Mesodermal cell (in vitro differentiated cells): ENCODE measurements around the gene RPTOR. TPM values are rescaled to one million over a fixed set of nuclear protein-coding genes. Genes with fewer than 3 reads are reported as not detected.

ENCODE experiments used
- H3K27ac ChIP-seq: 2 replicates; pipeline ENCODE4 v1.7.0; 2013; ENCODE audit warnings: mild to moderate bottlenecking, low read depth, low read length, moderate library complexity; ENCODE audit not compliant: severe bottlenecking
- H3K36me3 ChIP-seq: 2 replicates; pipeline ENCODE4 v1.7.1; 2013; ENCODE audit warnings: mild to moderate bottlenecking, low read length, moderate library complexity; ENCODE audit not compliant: control insufficient read depth, insufficient read depth
- H3K4me1 ChIP-seq: one replicate; pipeline ENCODE4 v1.7.1; 2013; ENCODE audit warnings: mild to moderate bottlenecking, low read length; ENCODE audit not compliant: insufficient read depth, control insufficient read depth, poor library complexity, severe bottlenecking
- H3K4me3 ChIP-seq: 2 replicates; pipeline ENCODE4 v1.7.0; 2013; ENCODE audit warnings: low read length, control low read depth, mild to moderate bottlenecking; ENCODE audit not compliant: insufficient read depth, poor library complexity, severe bottlenecking; ENCODE audit errors: extremely low read depth
- H3K9me3 ChIP-seq: 2 replicates; pipeline ENCODE4 v1.7.1; 2013; ENCODE audit warnings: mild to moderate bottlenecking, low read length, moderate library complexity; ENCODE audit not compliant: control insufficient read depth
- WGBS, 2 experiments: methylation state at CpG; one replicate each; pipeline ENCODE4 v1.1.5; 2013; ENCODE audit warnings: missing lambda C conversion rate in 2 of 2; ENCODE audit not compliant: insufficient coverage in 2 of 2; 5-methylcytosine and 5-hydroxymethylcytosine counted together
- polyA plus RNA-seq, 2 experiments: library from polyadenylated mRNA; stranded (reverse); fragments of 50-300 nt; gene quantifications; one replicate each; pipeline ENCODE4 v1.2.3, GENCODE V29; 2013

The RPTOR gene
- polyA plus RNA-seq (2013, experiment 1 of 2): 18.1 TPM
- polyA plus RNA-seq (2013, experiment 2 of 2): 15.1 TPM

DNA sequence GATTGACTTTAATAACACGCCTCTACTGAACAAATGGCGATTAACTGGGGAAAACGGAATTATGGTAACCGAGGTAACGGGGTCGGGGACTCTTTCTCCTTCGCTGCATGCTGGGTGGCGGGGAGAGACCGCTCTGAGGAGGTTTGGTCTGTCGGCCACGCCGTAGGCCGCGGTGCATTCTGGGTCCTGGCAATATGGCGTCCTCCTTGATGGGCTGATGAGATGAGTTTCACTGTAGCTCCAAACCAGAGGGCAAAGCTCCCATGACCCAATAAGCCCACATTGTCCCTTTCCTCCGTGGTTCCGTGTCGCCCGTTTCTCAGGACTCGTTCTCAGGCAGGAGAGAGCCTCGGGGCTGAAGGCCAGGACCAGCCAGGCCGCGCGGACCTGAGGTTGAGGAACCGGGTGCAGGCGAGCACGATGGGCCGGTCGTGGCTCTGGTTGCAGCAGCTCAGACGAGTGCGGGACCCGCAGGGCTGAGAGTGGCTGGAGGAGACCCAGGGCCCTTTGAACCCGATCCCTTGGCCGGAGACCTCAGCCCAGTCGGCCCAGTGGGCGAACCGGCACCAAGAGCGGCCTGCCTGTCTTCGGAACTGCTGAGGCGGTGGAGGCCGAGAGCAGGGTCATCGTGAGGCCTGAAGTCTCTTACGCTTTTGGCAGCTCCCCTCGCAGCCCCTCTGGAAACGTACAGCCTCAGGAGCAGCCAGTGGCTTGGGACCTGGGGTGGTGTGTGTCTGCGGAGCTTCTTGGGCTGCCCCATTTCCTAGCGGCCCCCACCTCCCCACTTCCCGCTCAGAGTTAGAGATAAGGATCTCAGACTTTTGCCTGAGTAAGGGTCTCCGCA, at the start of gene RPTOR:
RPTOR (plus strand) TSS at position 184 of the 844 bp plus-strand sequence. CDS start 792 bp downstream, outside the sequence.
- 0 to 1% methylated on average over 34 to 41 of the region's 49 CpGs for WGBS, 2 experiments
- no peaks in the 10 kb centered on the region for H3K9me3 ChIP-seq
- peak within 1 kb of the TSS; percentile 79 for H3K27ac ChIP-seq

GRCh38 chr17:80497726-80498241, 46.9 kb upstream of the RPTOR start:
- 88 to 97% methylated on average over 10 of the region's 10 CpGs for WGBS, 2 experiments
- H3K4me1 ChIP-seq: peaks cover 3% of the 10 kb centered on the region
- no peaks in the 10 kb centered on the region for H3K9me3 ChIP-seq
- H3K4me3 ChIP-seq: no peak overlapping the region
- no peak overlapping the region for H3K27ac ChIP-seq
- H3K36me3 ChIP-seq: no peaks in the 10 kb centered on the region

More for the DNA sequence above, at the start of gene RPTOR:
- Histone ChIP-seq H3K36me3 (peaks cover 8% of the 10 kb centered on the region), H3K4me1 (peaks cover 11% of the 10 kb centered on the region), H3K4me3 (peak within 1 kb of the TSS; percentile 97)

GRCh38 chr17:80498242-80498919, 46.3 kb upstream of the RPTOR start:
- no peak overlapping the region for H3K4me3 ChIP-seq
- no peaks in the 10 kb centered on the region for H3K9me3 ChIP-seq
- no peaks in the 10 kb centered on the region for H3K4me1 ChIP-seq
- WGBS, 2 experiments: 82 to 84% methylated on average over 20 to 29 of the region's 30 CpGs
- no peak overlapping the region for H3K27ac ChIP-seq
- no peaks in the 10 kb centered on the region for H3K36me3 ChIP-seq

- Histone ChIP-seq H3K36me3 (no peaks in the 10 kb centered on the region), H3K27ac (no peak overlapping the region), H3K4me3 (no peak overlapping the region), H3K9me3 (no peaks in the 10 kb centered on the region), H3K4me1 (no peaks in the 10 kb centered on the region)
- WGBS, 2 experiments: 81 to 89% methylated on average over 5 to 6 of the region's 11 CpGs
Observed at GRCh38 chr17:80498920-80499410, 45.7 kb upstream of the RPTOR start.

DNA sequence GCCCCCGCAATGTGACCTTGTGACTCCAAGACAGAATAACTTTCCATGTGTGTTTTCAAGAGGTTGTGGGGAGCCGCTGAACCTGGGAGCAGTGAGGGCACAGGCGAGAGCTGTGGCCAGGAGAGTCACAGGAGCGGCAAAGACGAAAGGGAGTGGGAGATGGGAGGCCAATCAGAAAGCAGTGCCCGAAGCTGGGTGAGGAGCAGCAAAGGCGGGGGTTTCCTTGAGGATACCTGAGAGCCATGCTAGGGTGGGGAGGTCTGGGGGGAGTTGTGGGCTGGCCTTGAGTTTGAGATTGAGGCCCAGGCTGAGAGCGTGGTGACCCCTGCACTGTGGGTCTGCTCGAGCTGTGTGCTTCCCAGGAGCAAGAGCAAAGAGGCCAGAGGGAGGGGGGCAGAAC, 45.1 kb upstream of the RPTOR start:
- Histone ChIP-seq H3K36me3 (no peaks in the 10 kb centered on the region), H3K9me3 (no peaks in the 10 kb centered on the region), H3K4me3 (no peak overlapping the region), H3K27ac (no peak overlapping the region), H3K4me1 (peaks cover under 1% of the 10 kb centered on the region)
- WGBS, 2 experiments: 83 to 93% methylated on average over 3 to 9 of the region's 9 CpGs

DNA sequence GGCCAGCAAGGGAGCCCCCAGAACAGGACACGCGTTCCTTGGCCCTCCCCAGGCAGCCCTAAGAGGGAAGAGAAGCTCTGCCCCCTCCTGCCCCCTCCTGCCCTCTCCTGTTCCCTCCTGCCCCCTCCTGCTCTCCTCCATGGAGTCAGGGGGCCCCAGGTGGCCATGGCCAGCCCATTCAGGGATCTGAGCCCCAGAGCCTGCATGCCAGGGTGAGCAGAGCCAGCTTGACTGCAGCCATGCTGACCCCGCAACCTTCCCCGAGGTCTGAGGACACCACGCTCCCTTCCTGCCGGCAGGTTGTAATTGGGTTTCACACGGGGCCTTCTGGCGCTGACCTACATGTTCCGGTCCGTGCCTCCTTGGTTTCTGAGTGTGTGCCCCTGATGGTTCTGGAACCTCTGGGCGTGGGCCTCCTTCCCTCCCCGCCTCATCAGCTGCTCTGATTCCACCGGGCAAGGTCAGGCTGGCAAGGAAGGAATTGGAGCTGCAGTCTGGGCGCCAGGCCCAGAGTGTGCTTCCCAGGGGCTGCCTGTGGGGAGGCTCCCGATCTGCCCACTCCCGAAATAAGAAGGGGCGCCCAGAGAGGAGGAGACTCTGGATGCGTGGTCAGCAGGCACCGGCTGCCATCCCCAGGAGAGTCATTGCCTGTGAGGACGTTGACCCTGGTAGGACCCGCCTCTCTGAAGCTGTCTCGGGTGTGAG, 44.5 kb upstream of the RPTOR start:
- H3K9me3 ChIP-seq: no peaks in the 10 kb centered on the region
- no peak overlapping the region for H3K4me3 ChIP-seq
- peaks cover 5% of the 10 kb centered on the region for H3K4me1 ChIP-seq
- no peaks in the 10 kb centered on the region for H3K36me3 ChIP-seq
- WGBS, 2 experiments: 86 to 91% methylated on average over 15 to 21 of the region's 22 CpGs
- no peak overlapping the region for H3K27ac ChIP-seq

DNA sequence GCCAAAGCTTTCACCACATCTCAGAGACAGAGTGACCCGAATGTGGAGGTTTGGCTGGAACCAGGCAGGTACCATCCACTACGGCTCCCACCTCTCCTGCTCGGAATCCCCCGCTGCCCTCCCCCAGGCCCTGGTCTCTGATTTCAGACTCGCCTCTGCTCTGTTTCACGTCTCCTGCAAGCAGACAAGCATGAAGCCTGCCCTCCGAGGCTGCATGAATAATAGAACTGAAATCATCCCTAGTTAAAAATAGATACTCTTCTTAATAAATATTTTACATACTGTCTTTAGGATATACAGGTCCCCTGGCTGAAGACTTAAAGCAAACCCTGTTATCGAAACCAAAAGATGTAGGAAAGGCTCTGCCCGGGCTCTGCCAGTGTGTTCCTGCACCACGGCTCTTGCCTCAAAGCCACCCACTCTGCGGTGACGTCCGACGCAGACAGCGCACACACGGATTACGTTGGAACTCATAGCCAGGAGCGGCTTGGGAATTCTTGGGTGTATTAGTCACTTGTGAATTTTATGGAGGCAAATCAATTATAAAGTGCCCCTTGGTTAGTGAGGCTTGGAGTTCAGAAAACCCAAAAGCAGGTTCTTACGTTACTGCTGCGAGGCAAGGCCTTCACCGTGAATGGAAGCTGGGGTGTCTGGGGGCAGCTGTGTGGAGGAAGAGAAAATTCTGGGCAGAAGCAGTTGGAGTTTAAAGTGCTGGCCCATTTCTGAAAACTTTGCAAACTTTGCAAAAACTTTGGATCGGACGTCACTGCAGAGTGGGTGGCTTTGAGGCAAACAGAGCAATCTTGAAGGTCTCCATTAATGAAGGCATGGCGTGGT, 42.7 kb upstream of the RPTOR start:
- Histone ChIP-seq H3K4me3 (no peak overlapping the region), H3K4me1 (peaks cover 5% of the 10 kb centered on the region), H3K9me3 (no peaks in the 10 kb centered on the region), H3K27ac (no peak overlapping the region), H3K36me3 (no peaks in the 10 kb centered on the region)
- whole genome bisulfite sequencing, 2 experiments: 91 to 94% methylated on average over 19 to 21 of the region's 24 CpGs

DNA sequence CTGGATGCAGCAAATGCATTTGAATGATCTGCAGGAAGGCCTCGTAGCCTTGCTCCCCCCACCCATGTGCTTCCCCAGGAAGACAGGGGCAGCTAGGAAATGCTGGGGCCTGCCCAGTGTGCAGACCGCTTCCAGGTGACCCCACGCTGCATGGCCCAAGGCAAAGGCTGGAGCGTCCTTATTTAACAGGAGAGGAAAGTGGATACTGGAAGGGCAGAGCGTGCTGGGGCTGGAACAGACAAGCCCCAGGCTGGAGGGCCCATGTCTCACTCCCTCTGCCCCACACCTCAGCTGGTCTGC, 42.1 kb upstream of the RPTOR start:
- H3K27ac ChIP-seq: no peak overlapping the region
- H3K4me3 ChIP-seq: no peak overlapping the region
- WGBS, 2 experiments: 86 to 92% methylated on average over 4 of the region's 5 CpGs
- peaks cover 5% of the 10 kb centered on the region for H3K4me1 ChIP-seq
- no peaks in the 10 kb centered on the region for H3K36me3 ChIP-seq
- no peaks in the 10 kb centered on the region for H3K9me3 ChIP-seq

GRCh38 chr17:80503031-80503430, 41.6 kb upstream of the RPTOR start:
- Histone ChIP-seq H3K4me3 (no peak overlapping the region), H3K36me3 (no peaks in the 10 kb centered on the region), H3K4me1 (peaks cover 5% of the 10 kb centered on the region), H3K9me3 (no peaks in the 10 kb centered on the region), H3K27ac (no peak overlapping the region)
- 54 to 94% methylated on average over 2 of the region's 2 CpGs for WGBS, 2 experiments

DNA sequence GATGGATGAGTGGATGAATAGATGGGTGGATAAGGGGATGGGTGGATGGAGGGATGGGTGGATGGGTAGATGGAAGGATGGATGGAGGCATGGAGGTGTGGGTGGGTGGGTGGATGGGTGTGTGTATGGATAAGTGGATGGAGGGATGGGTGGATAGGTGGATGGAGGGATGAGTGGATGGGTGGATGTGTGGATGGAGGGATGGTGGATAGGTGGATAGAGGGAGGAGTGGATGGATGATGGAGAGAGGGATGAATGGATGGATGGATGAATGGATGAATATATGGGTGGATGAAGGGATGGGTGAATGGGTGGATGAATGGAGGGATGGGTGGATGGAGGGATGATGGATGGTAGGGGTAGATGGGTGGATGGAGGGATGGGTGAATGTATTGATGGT, 40.7 kb upstream of the RPTOR start:
- Histone ChIP-seq H3K9me3 (no peaks in the 10 kb centered on the region), H3K36me3 (no peaks in the 10 kb centered on the region), H3K27ac (no peak overlapping the region), H3K4me1 (peaks cover 5% of the 10 kb centered on the region), H3K4me3 (no peak overlapping the region)
